SK-N-SH (cell line): Measurements from ENCODE around the gene SERPINA3. TPM values are rescaled to one million over a fixed set of nuclear protein-coding genes. Genes with fewer than 3 reads are reported as not detected.

Experiments
- CTCF ChIA-PET: fragments of 300-600, 350-600 bp; formaldehyde crosslinking; extraction: SDS; loops from one replicate; lab custom pipeline; 2021; lab: Yijun Ruan, JAX
- POLR2A ChIA-PET: fragments of 350-600 bp; sonication (Branson Sonifier 250); formaldehyde crosslinking; extraction: SDS; loops from one replicate; lab custom pipeline; 2020; ENCODE audit warnings: antibody characterized with exemption, inconsistent platforms; lab: Yijun Ruan, JAX
- DNase-seq: peaks from one replicate; pipeline ENCODE4 v3.0.0; 2012
- H2AFZ ChIP-seq: fragments of 200-600 bp; sonication (generic); 2 replicates; pipeline ENCODE4 v1.8.1; 2016; ENCODE audit warnings: antibody characterized with exemption, mild to moderate bottlenecking, low read depth
- H3F3A ChIP-seq: fragments of 200-600 bp; sonication (generic); replicated peaks from 2 replicates; pipeline ENCODE3; 2016; ENCODE audit warnings: antibody characterized with exemption, mild to moderate bottlenecking; ENCODE audit not compliant: insufficient read depth
- H3K27ac ChIP-seq, 2 experiments: fragments of 200-500 bp in 1 of 2; fragments of 200-600 bp in 1 of 2; sonication (Bioruptor generic) in 1 of 2; sonication (generic), shearing (Covaris generic) in 1 of 2; 2 replicates each; pipeline versions ENCODE4 v1.5.1 to v1.6.1; 2014 to 2016; ENCODE audit warnings: low read depth in 2 of 2, inconsistent platforms in 1 of 2, low read length in 1 of 2, mild to moderate bottlenecking in 1 of 2, mixed read lengths in 1 of 2
- H3K27me3 ChIP-seq: fragments of 200-600 bp; sonication (generic), shearing (Covaris generic); 2 replicates; pipeline ENCODE4 v1.6.1; 2016; ENCODE audit warnings: mixed run types; ENCODE audit not compliant: insufficient read depth
- H3K36me3 ChIP-seq, 2 experiments: fragments of 200-500 bp in 1 of 2; fragments of 200-600 bp in 1 of 2; sonication (Bioruptor generic) in 1 of 2; sonication (generic) in 1 of 2; replicated peaks in 1 of 2; 2 replicates each; pipeline versions ENCODE3 to v1.5.1; 2014 to 2016; ENCODE audit warnings: low read length in 1 of 2, mild to moderate bottlenecking in 1 of 2; ENCODE audit not compliant: insufficient read depth in 2 of 2, control insufficient read depth in 1 of 2
- H3K4me1 ChIP-seq, 2 experiments: fragments of 200-500 bp in 1 of 2; fragments of 200-600 bp in 1 of 2; sonication (Bioruptor generic) in 1 of 2; sonication (generic), shearing (Covaris generic) in 1 of 2; 2 replicates each; pipeline versions ENCODE4 v1.5.1 to v1.6.1; 2014 to 2016; ENCODE audit warnings: low read depth in 1 of 2, low read length in 1 of 2, mixed run types in 1 of 2; ENCODE audit not compliant: insufficient read depth in 2 of 2, control insufficient read depth in 1 of 2
- H3K4me2 ChIP-seq: fragments of 200-600 bp; sonication (generic), shearing (Covaris generic); 2 replicates; pipeline ENCODE4 v1.6.1; 2017; ENCODE audit warnings: mixed run types
- H3K4me3 ChIP-seq, 2 experiments: fragments of 200-500 bp in 1 of 2; fragments of 200-600 bp in 1 of 2; sonication (Bioruptor generic) in 1 of 2; sonication (generic), shearing (Covaris generic) in 1 of 2; 2 replicates each; pipeline versions ENCODE4 v1.5.1 to v1.8.1; 2014 to 2016; ENCODE audit warnings: low read depth in 2 of 2, inconsistent platforms in 1 of 2, low read length in 1 of 2, mild to moderate bottlenecking in 1 of 2, mixed read lengths in 1 of 2, moderate library complexity in 1 of 2
- H3K79me2 ChIP-seq: fragments of 200-600 bp; sonication (generic); 2 replicates; pipeline ENCODE4 v1.8.1; 2017; ENCODE audit warnings: mild to moderate bottlenecking; ENCODE audit not compliant: insufficient read depth
- H3K9ac ChIP-seq: fragments of 200-600 bp; sonication (generic); 2 replicates; pipeline ENCODE4 v1.6.1; 2017; ENCODE audit warnings: mixed run types
- H3K9me2 ChIP-seq: fragments of 200-600 bp; sonication (generic); 2 replicates; pipeline ENCODE4 v1.6.1; 2017; ENCODE audit warnings: mixed run types
- H3K9me3 ChIP-seq: fragments of 200-600 bp; sonication (generic); 2 replicates; pipeline ENCODE4 v1.6.1; 2017; ENCODE audit warnings: mixed run types, mild to moderate bottlenecking, moderate library complexity
- H4K20me1 ChIP-seq: fragments of 200-600 bp; sonication (generic); 2 replicates; pipeline ENCODE4 v1.6.1; 2017; ENCODE audit warnings: mild to moderate bottlenecking, mixed run types; ENCODE audit not compliant: insufficient read depth
- ELF1 ChIP-seq: IDR thresholded peaks from 2 replicates; pipeline ENCODE4 v1.4.0; 2012
- EP300 ChIP-seq, 2 experiments: IDR thresholded peaks; 2 replicates each; pipeline versions ENCODE4 v1.4.0 to v1.6.1; 2012; ENCODE audit warnings: borderline replicate concordance in 1 of 2, low read depth in 1 of 2, low read length in 1 of 2
- FOXJ3 ChIP-seq: sonication (generic); formaldehyde crosslinking; IDR thresholded peaks from 2 replicates; pipeline ENCODE4 v1.5.1; 2020; ENCODE audit warnings: mild to moderate bottlenecking, missing genetic modification reagents
- FOXM1 ChIP-seq: IDR thresholded peaks from 2 replicates; pipeline ENCODE4 v1.4.0; 2012; ENCODE audit warnings: low read depth, mild to moderate bottlenecking
- GABPA ChIP-seq: IDR thresholded peaks from 2 replicates; pipeline ENCODE4 v1.4.0; 2012; ENCODE audit warnings: low read depth, mild to moderate bottlenecking
- MAX ChIP-seq: IDR thresholded peaks from 2 replicates; pipeline ENCODE4 v1.4.0; 2012; ENCODE audit warnings: low read depth
- NRF1 ChIP-seq: IDR thresholded peaks from 2 replicates; pipeline ENCODE4 v1.6.1; 2012; ENCODE audit warnings: low read depth, mild to moderate bottlenecking, low read length
- PBX3 ChIP-seq: IDR thresholded peaks from 2 replicates; pipeline ENCODE4; 2012
- POLR2AphosphoS5 ChIP-seq: IDR thresholded peaks from 2 replicates; pipeline ENCODE4 v1.6.1; 2012; ENCODE audit warnings: low read depth, low read length
- RAD21 ChIP-seq: IDR thresholded peaks from 2 replicates; pipeline ENCODE4 v1.6.1; 2012; ENCODE audit warnings: mild to moderate bottlenecking, low read length
- RCOR1 ChIP-seq: fragments of 150-350 bp; IDR thresholded peaks from 2 replicates; pipeline ENCODE4 v1.6.1; 2017; ENCODE audit warnings: antibody characterized with exemption, low read length
- REST ChIP-seq: IDR thresholded peaks from 2 replicates; pipeline ENCODE4 v1.6.1; 2012; ENCODE audit warnings: mild to moderate bottlenecking, low read depth, low read length, moderate library complexity
- RXRA ChIP-seq: IDR thresholded peaks from 2 replicates; pipeline ENCODE4 v1.4.0; 2012; ENCODE audit warnings: low read depth, mild to moderate bottlenecking, borderline replicate concordance
- SIN3A ChIP-seq: IDR thresholded peaks from 2 replicates; pipeline ENCODE4 v1.6.1; 2012; ENCODE audit warnings: low read depth, mild to moderate bottlenecking, low read length, moderate library complexity, borderline replicate concordance
- SMC3 ChIP-seq: IDR thresholded peaks from 2 replicates; pipeline ENCODE4 v1.6.1; 2012; ENCODE audit warnings: low read depth, low read length, improper control_type of control experiment
- TAF1 ChIP-seq: IDR thresholded peaks from 2 replicates; pipeline ENCODE4 v1.6.1; 2012; ENCODE audit warnings: low read depth, mild to moderate bottlenecking, low read length, moderate library complexity, borderline replicate concordance
- TCF12 ChIP-seq: IDR thresholded peaks from 2 replicates; pipeline ENCODE4 v1.4.0; 2012
- TEAD4 ChIP-seq: IDR thresholded peaks from 2 replicates; pipeline ENCODE4 v1.4.0; 2012; ENCODE audit warnings: mild to moderate bottlenecking, borderline replicate concordance; ENCODE audit not compliant: insufficient read depth
- YY1 ChIP-seq: IDR thresholded peaks from 2 replicates; pipeline ENCODE4 v1.4.0; 2012; ENCODE audit warnings: low read depth, mild to moderate bottlenecking
- WGBS: methylation state at CpG from one replicate; pipeline ENCODE4 v1.1.6; 2017; ENCODE audit warnings: low lambda C conversion rate; 5-methylcytosine and 5-hydroxymethylcytosine counted together
- polyA plus RNA-seq, 3 experiments: library from polyadenylated mRNA; depleted of rRNA; stranded (reverse); fragments of >200 nt; gene quantifications; 2 replicates each; pipeline ENCODE4 v1.2.3, GENCODE V29; 2012
- TF ChIP-seq, protein P1 (sequence below): fragments of 150-350 bp; IDR thresholded peaks from 2 replicates; pipeline ENCODE4 v1.6.1; 2016; ENCODE audit warnings: mild to moderate bottlenecking, low read depth, low read length

The SERPINA3 gene
- polyA plus RNA-seq, 1 of the 3 experiments (the other 2 are of a cell fraction) = 0.25 TPM

DNA sequence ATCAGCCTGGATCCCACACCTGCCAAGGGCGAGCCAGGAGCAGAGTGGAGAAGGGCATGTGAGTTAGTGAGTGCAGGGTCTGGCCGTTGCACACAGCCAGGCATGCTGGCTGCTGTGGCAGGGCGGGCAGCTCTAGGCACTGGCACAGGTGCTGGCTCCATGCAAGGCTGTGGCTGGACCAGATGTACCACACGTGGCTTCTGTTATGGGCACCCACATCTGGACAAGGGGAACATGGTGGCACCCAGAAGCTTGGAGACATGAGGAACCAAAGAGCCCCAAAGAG is 20.1 kb downstream of the SERPINA3 start:
- CTCF ChIA-PET = interaction anchor here (1.1 kb wide), 1 partner anchor 9 kb away, joined by 3 read pairs; no protein-coding TSS in a partner anchor
- Histone ChIP-seq H3K9me2 (no peaks in the 10 kb centered on the region), H3K9ac (no peak overlapping the region), H3K27ac (no peak overlapping the region), H3K36me3 (no peaks in the 10 kb centered on the region), H2AFZ (no peak overlapping the region), H3K4me1 (no peaks in the 10 kb centered on the region), H3K27me3 (no peaks in the 10 kb centered on the region; the same call in 1 of the 2 replicates), H3K79me2 (no peaks in the 10 kb centered on the region), H3F3A (no peaks in the 10 kb centered on the region), H3K4me3 (no peak overlapping the region), H3K4me2 (no peak overlapping the region), H4K20me1 (no peaks in the 10 kb centered on the region)
- POLR2A ChIA-PET = no interaction called here
- WGBS = 20% methylated on average over 4 of the region's 4 CpGs
- DNase-seq = no peak
- TF ChIP-seq, protein P1, sequence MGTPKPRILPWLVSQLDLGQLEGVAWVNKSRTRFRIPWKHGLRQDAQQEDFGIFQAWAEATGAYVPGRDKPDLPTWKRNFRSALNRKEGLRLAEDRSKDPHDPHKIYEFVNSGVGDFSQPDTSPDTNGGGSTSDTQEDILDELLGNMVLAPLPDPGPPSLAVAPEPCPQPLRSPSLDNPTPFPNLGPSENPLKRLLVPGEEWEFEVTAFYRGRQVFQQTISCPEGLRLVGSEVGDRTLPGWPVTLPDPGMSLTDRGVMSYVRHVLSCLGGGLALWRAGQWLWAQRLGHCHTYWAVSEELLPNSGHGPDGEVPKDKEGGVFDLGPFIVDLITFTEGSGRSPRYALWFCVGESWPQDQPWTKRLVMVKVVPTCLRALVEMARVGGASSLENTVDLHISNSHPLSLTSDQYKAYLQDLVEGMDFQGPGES = no peak
- TF ChIP-seq ELF1 = no peak
- TF ChIP-seq POLR2AphosphoS5 = no peak
- no peak for TF ChIP-seq PBX3
- no peak for TF ChIP-seq TCF12
- TF ChIP-seq FOXJ3 (CRISPR knock-in tag) = no peak
- TF ChIP-seq RCOR1 = no peak
- TF ChIP-seq SIN3A = no peak
- no peak for TF ChIP-seq GABPA
- TF ChIP-seq EP300 (IDR thresholded peaks at IDR 0.05; ENCODE audit: borderline replicate concordance in 1 of 2, low read depth in 1 of 2, low read length in 1 of 2) = no peak
- no peak for TF ChIP-seq TEAD4
- TF ChIP-seq TAF1 = no peak
- TF ChIP-seq REST = no peak
- no peak for TF ChIP-seq RXRA
- no peak for TF ChIP-seq SMC3
- TF ChIP-seq MAX = no peak
- TF ChIP-seq FOXM1 = no peak
- no peak for TF ChIP-seq RAD21
- TF ChIP-seq YY1 = no peak
- no peak for TF ChIP-seq NRF1
- TF ChIP-seq, all 33 proteins: peak for 0
- H3K9me3 ChIP-seq = no peaks in the 10 kb centered on the region
